AG04450 (cell line): ENCODE measurements around the gene COX7A1. TPM values are rescaled to one million over a fixed set of nuclear protein-coding genes. Genes with fewer than 3 reads are reported as not detected.
"Not testable (repeated sequence)": the region's sequence is repeated elsewhere in the genome, so short reads cannot be mapped to it uniquely, and the experiment has no call there.

Experiments used
- CTCF ChIA-PET: fragments of 300-600, 350-600 bp; formaldehyde crosslinking; extraction: SDS; loops from one replicate; lab custom pipeline; 2022; ENCODE audit warnings: antibody characterized with exemption, inconsistent platforms; lab: Charles Lee
- POLR2A ChIA-PET: fragments of 350-600 bp; formaldehyde crosslinking; extraction: SDS; loops from one replicate; lab custom pipeline; 2021; ENCODE audit warnings: antibody characterized with exemption, inconsistent platforms; lab: Yijun Ruan, JAX
- DNase-seq: peaks from one replicate; pipeline ENCODE4 v3.0.0-alpha.2; 2011; ENCODE audit warnings: low read depth, low spot score
- H3K27ac ChIP-seq: one replicate; pipeline ENCODE4 v1.5.1; 2012; ENCODE audit warnings: low read depth, low read length, control low read depth
- H3K27me3 ChIP-seq: one replicate; pipeline ENCODE4 v1.6.0; 2012; ENCODE audit warnings: low read length; ENCODE audit not compliant: control insufficient read depth, insufficient read depth
- H3K4me3 ChIP-seq: 2 replicates; pipeline ENCODE4 v1.5.1; 2011; ENCODE audit warnings: mild to moderate bottlenecking, low read depth, low read length, control low read depth
- H3K9me3 ChIP-seq: 2 replicates; pipeline ENCODE4 v1.5.1; 2012; ENCODE audit warnings: low read length; ENCODE audit not compliant: control insufficient read depth, insufficient read depth
- CTCF ChIP-seq: IDR thresholded peaks from 2 replicates; pipeline ENCODE4 v1.5.1; 2011; ENCODE audit warnings: low read depth, low read length, control low read depth, inconsistent platforms
- polyA plus RNA-seq: library from polyadenylated mRNA; depleted of rRNA; stranded (reverse); fragments of >200 nt; gene quantifications from 2 replicates; pipeline ENCODE4 v1.2.3, GENCODE V29; 2011

Gene COX7A1
- polyA plus RNA-seq, 1 experiment: 15.0 TPM

GRCh38 chr19:36139473-36140303 is 12.6 kb downstream of the COX7A1 start, which contains the start of gene CAPNS1:
Gene CAPNS1 (plus strand): TSS chr19:36140066. CDS start chr19:36141012, 946 bp downstream.
- DNase-seq: peak; percentile 86
- TF ChIP-seq CTCF: no peak
- POLR2A ChIA-PET: interaction anchor here (0.6 to 2.0 kb wide), 4 partner anchors 10 to 84 kb away, joined by 3 to 21 read pairs (median 3); partner anchors contain the start of gene ZNF565
- H3K4me3 ChIP-seq: peak within 1 kb of the TSS; percentile 90
- H3K27me3 ChIP-seq: peaks cover 2% of the 10 kb centered on the region
- no peaks in the 10 kb centered on the region for H3K9me3 ChIP-seq
- peak within 1 kb of the TSS; percentile 96 for H3K27ac ChIP-seq
- CTCF ChIA-PET: interaction anchor here (1.1 kb wide), 1 partner anchor 12 kb away, joined by 4 read pairs; no protein-coding TSS in a partner anchor

GRCh38 chr19:36139120-36139472 is 13.2 kb downstream of the COX7A1 start:
- DNase-seq: no peak
- no peak for TF ChIP-seq CTCF
- peak overlapping the region; percentile 90 for H3K4me3 ChIP-seq
- H3K27me3 ChIP-seq: peaks cover 2% of the 10 kb centered on the region
- no peaks in the 10 kb centered on the region for H3K9me3 ChIP-seq
- peak overlapping the region; percentile 73 for H3K27ac ChIP-seq
- POLR2A ChIA-PET: interaction anchor here (0.6 to 2.0 kb wide), 4 partner anchors 11 to 84 kb away, joined by 3 to 21 read pairs (median 3); partner anchors contain the start of gene ZNF565
- CTCF ChIA-PET: interaction anchor here (3.7 kb wide), 1 partner anchor 11 kb away, joined by 15 read pairs; no protein-coding TSS in a partner anchor

GRCh38 chr19:36136964-36137686 is 15.1 kb downstream of the COX7A1 start:
- no peaks in the 10 kb centered on the region for H3K9me3 ChIP-seq
- CTCF ChIA-PET: interaction anchor here (3.7 kb wide), 1 partner anchor 9 kb away, joined by 15 read pairs; no protein-coding TSS in a partner anchor
- POLR2A ChIA-PET: interaction anchor here (0.6 to 1.4 kb wide), 3 partner anchors 9 to 23 kb away, joined by 3 to 4 read pairs (median 3); no protein-coding TSS in a partner anchor
- H3K4me3 ChIP-seq: no peak overlapping the region
- no peak for DNase-seq
- no peak overlapping the region for H3K27ac ChIP-seq
- no peak for TF ChIP-seq CTCF
- peaks cover 2% of the 10 kb centered on the region for H3K27me3 ChIP-seq

- DNase-seq, H3K4me3 ChIP-seq, H3K9me3 ChIP-seq, POLR2A ChIA-PET, H3K27ac ChIP-seq, CTCF ChIA-PET, H3K27me3 ChIP-seq: not testable (repeated sequence)
These were observed 17.4 kb downstream of the COX7A1 start for GRCh38 chr19:36134867-36135266.

- H3K4me3 ChIP-seq, H3K27ac ChIP-seq, H3K9me3 ChIP-seq, CTCF ChIA-PET, H3K27me3 ChIP-seq, DNase-seq: not testable (repeated sequence)
- POLR2A ChIA-PET: interaction anchor here (0.6 kb wide), 1 partner anchor 16 kb away, joined by 3 read pairs; the partner anchor contains the start of genes POLR2I and TBCB
These were observed 21.0 kb downstream of the COX7A1 start for GRCh38 chr19:36131221-36131620.
